GM19193 (cell line): ENCODE data around the gene ARHGAP15.

Experiments used
- POLR2A ChIP-seq: IDR thresholded peaks from 4 replicates; pipeline ENCODE4 v1.6.1; 2011; ENCODE audit not compliant: insufficient read depth, insufficient read length; ENCODE audit errors: extremely low read depth

Gene ARHGAP15

DNA sequence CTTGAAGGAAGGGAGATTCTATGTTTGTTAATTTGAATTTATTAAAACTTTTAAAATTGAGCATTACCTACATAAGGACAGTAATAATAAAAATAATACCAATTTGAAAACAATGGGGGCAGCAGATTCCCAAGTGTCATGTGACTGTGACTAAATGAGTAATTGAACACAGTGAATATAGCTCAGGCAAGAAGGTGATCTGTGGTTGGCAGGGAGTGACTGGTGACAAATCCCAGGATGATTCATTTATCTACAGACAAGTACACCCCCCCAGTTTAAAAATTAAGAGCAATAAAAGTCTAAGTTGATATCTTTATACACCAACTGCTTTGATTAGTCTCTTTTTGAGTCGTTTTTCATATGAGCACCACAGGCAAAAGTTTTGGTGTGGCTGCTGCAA, 299.5 kb downstream of the ARHGAP15 start:
- no peak for TF ChIP-seq POLR2A

DNA sequence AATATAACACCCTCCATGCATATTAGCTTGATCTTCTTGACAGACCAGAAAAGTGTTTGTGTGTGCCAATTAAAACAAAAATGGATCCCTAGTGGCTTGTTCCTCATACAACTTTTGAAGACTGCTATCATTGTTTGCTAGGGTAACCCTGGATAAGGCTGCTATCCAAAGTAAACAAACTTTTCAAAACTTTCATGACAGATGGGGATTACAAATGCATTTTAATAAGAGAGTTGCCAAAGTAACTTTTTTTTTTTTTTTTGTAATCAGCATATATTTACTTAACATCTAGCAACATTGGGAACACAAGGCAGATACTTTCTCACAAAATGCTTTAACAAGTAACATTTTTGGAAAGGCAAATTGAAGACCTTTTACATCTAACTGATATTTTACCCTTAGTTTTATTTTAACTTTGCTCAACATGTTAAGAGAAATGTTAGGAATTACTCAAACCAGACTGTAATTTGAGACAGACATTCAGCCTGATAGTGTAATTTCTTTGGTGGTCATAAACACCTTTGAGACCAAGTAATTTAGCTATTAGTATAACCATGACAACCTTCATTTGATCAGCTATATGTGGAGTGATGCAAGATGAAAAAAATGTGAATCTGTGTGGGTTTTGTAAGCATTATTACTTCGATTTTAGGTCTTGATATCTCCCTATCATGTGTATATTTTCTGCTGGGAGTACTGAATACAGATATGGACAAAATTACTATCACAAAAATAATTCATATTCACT, 300.9 kb downstream of the ARHGAP15 start:
- no peak for TF ChIP-seq POLR2A

DNA sequence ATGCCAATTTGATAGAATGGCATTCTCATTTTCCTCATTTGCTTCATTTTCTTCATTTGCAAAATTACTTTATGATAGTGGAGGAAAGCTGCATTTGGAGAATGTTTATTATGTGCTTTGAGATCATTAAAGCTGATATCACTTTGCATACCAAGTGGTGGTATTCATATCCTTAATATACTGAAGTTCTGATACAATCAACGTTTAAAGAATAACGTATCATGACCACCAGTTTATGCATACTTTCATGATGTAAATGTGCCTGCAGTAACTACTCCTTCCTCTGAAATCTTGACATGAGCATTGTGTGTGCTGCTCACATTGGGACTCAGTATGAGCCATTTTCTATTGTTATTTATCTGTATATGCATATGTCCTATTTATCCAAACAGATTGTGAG, 302.1 kb downstream of the ARHGAP15 start:
- TF ChIP-seq POLR2A: no peak

DNA sequence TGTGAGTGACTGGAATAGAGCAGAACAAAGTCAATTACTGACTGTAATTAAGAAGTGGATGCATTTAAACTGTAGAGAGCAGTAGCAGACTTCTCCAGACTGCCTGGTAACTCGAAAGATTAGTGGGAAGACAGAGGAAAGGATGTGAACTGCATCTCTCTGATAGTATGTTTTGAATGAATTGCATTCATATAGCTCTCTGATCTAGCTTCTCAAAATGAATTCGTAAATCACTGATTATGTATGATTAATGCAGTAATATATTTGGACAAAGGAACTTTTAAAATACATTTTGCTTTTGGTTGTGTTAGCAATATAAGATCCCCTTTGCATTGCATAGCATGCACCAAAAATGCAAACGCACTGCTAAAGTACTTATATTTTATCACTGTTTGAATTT, 304.0 kb downstream of the ARHGAP15 start:
- no peak for TF ChIP-seq POLR2A

DNA sequence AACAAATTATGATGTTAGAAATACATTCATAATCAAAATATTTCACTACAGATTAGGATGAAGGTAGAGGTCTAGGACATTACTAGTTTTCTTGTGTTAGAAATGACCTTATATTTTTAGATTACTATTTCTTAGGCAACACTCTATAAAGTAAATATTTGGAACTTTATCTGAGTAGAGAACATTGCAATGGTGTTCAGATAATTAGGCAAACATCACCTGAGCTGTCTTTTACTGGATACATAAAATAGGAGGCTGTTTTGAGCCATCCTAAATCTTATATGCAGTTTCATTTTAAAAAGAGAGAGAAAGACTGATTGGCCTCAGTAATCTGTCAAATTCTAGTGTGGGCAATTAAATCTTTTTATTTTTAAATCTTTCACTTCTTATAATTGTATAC, 304.6 kb downstream of the ARHGAP15 start:
- no peak for TF ChIP-seq POLR2A

DNA sequence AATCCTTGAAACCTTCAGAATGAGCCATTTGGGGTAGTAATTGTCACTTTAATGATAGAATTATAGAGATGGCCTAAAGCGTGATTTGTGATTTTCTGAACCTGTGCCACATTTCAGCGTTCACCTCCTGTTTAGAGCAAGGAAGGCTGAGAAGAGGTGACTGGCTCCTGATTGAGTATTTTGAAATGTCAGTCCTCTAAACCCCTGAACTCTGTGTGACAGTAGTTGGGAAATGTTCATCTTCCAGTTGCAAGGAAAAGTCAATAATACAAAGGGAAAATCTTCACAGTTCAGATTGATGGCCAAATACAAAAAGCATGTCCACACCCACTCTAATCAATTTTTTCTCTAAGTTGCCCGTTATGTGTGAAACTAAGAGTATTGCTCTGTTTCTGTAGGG, 305.2 kb downstream of the ARHGAP15 start:
- TF ChIP-seq POLR2A: no peak

DNA sequence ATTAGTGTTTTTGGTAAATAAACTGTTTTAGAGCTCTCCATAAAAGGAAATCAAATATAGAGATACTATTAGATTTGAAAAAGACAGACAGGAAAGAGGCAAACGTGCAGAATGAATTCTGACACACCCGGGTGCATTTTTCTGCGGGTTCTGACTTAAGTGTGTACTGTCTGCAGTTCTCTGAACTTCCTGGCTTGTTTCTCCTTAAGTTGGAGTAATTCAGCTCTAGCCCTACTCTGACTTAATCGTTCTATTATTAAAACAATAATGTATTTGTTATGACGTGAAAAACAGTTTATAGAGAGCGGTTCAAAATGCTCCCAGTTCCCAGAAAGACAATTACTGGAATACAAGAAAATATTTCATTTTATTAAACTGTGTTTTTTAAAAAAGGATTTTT, 305.9 kb downstream of the ARHGAP15 start:
- TF ChIP-seq POLR2A: no peak

DNA sequence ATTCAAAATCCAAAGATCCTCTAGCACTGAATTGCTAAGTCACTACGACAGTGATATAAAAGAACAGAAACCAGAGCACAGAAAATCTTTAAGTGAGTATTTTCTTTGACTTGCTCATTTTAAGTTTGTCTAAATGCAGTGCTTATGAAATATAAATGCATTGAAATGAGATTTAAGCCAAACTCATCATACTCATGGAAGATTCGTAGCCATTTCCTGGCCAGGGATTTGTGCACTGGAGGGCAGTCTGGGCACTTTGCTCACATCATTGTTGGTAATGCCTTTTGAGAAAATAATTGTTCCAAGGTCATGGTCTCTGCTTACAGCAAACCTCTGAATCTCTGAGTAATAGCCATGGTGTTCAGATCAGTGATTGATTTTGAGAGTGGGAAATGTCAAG, 307.7 kb downstream of the ARHGAP15 start:
- TF ChIP-seq POLR2A: no peak

DNA sequence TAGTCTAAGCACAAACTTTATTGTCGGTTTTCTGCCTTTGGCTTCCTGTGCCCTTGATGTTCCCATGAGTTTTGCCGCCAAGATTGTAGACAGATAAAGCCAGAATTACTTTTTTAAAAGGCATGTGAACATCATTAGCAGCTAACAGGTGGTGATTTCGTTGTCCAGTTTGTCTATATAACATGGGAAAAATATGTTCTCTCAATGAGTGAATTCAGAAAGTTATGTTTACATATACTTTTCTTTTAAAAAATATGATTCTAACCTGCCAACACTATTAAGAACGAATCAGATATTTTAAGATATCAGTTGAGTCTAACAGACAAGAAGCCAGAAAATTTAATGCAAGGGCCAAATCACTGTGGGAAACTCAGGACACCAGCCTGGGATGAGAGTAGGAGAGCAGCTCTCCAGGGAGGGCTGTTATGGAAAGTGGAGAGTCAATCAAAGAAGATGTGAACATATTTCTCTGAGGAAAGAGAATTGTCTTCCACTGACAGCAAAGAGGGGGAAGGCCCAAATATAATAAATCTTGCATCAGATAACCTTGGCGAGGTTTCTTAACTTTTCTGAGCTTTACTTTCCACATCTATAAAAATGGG, 311.3 kb downstream of the ARHGAP15 start:
- no peak for TF ChIP-seq POLR2A

DNA sequence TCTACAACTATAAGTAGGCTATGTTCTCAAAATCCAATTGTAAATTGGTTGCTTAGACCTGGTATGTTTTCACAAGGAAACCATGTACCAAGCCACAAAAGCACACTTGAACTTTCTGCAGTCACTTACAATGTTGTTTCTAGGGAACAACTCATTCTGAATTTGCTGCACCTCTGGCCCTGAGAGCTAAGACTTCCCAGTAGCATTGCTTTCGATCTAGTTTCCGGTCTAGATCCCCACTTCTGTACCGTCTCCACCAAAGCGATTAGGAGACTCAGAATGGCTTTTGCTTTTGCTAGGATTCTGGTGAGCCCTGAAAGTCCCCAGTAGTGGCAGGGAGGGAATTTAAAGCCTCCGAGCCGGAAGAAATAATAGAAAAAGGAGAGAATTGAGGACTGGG, 313.0 kb downstream of the ARHGAP15 start:
- no peak for TF ChIP-seq POLR2A

DNA sequence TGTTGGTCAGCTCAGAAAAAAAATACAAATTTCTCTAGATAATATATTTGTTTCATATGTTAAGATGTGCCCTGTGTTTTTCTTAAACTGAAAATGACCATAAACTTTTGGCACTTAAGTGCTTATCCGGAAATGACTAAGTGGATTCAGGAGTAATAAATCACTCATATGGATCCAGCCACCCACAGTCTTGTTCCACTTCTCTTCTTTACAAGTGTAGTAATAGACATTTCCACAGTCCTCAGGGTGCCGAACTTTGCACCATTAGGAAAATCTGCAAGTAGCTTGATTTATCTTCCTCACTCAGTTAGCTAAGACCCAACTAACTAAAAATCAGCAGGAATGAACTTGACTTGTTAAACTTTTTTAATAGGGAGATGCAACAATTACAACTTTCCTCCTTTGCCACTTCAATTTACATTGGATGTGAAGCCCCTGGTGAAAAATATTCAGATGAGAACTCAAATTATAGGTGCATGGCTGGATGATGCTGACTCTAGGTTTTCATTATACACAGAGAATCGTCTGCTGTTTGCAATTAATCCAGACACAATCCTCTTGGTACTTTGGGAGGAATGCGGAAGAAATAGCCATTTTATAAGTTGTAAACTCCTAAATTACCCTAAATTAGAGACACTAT, 322.5 kb downstream of the ARHGAP15 start:
- no peak for TF ChIP-seq POLR2A

DNA sequence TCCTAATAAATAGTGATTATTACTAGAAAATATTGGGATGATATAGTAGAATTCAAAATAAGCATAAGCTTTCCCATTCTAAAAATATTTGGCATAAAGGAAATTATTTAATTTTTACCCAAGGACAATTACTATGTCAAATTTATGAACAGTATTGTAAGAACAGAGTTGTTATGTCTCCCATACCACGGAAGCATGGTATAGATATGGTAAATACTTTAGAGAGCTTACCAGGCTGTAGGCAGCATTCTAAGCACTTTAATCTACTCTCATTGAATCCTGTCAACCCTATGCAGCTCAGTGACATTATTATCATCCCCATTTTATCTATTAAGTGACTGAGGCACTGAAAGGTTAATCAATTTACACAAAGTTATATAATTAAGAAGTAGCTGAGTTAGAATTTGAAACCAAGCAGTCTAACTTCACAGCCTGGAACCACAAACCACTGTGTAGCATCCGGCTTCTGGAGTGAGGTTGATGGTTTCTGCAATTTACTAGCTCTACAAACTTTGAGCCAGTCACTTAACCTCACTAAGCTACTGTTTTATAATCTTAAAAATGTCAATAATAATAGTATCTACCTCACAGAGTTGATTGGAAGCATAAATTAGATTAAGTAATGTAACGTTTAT, 323.7 kb downstream of the ARHGAP15 start:
- TF ChIP-seq POLR2A: no peak

DNA sequence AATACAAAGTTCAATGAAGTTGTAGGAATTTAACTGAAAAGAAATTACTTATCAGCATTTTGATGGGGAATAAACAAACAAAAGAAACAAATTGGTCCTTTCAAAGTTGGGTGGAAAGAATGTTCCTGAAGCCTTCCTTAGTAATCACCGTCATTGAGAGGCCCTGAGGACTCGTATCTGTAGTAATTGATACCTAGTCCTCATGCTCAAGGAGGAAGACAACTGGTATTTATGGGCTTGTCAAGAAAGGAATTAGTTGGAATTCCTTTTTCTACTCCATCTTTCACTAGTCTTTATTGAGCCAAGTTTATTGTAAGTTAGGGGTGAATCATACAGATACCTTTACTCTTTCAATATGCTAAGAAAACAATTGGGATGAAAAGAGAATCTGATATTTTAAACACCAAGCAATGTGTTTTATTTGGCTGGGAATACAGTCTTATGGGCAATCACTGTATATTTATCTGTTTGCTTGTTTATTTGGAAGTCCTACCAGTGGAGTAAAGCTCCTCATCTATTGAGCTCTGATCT, 324.8 kb downstream of the ARHGAP15 start:
- no peak for TF ChIP-seq POLR2A

DNA sequence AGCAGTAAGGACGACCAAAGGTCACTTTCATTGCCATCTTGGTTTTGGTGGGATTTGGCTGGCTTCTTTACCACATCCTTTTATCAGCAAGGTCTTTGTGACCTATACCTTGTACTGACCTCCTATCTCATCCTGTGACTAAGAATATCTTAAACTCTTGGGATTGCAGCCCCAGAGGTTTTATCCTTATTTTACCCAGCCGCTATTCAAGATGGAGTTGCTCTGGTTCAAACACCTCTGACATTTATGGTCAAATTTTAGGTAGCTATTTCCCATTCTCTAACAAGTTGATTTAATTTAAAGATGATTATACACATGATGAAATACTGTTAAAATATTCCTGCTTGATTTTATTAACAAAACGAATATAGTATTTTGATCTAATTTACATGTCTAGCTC, 326.1 kb downstream of the ARHGAP15 start:
- no peak for TF ChIP-seq POLR2A
